Stimulated activated naive B cell treated with anti-CD40 and anti-IgM and Interleukin-4, amounts not matched to agents 10 μg/mL and 1 μg/mL and 100 μg/mL, for 72 hours (primary cell): Measurements from ENCODE around the gene PRKAG3.

Experiments used
- ATAC-seq, 2 donors: fragments of 150-1000 bp; cut with Tn5 transposase; replicated peaks; 2 replicates each; pipeline ENCODE4 v1.10.0; 2021; ENCODE audit warnings: moderate library complexity in 1 of 2
- DNase-seq: peaks from one replicate; pipeline ENCODE4 v3.0.0; 2021
- H3K27ac Mint-ChIP-seq: one replicate; pipeline ENCODE4 v1.8.0; 2022; ENCODE audit warnings: mild to moderate bottlenecking, mixed read lengths
- H3K27me3 Mint-ChIP-seq, 2 donors: one replicate each; pipeline ENCODE4 v1.8.0; 2022; ENCODE audit warnings: mixed read lengths in 2 of 2
- H3K36me3 Mint-ChIP-seq, 2 donors: one replicate each; pipeline ENCODE4 v1.8.0; 2022; ENCODE audit warnings: mixed read lengths in 2 of 2, mild to moderate bottlenecking in 1 of 2
- H3K4me1 Mint-ChIP-seq, 2 donors: one replicate each; pipeline ENCODE4 v1.8.0; 2022; ENCODE audit warnings: mixed read lengths in 2 of 2, mild to moderate bottlenecking in 1 of 2
- H3K4me3 Mint-ChIP-seq, 2 donors: one replicate each; pipeline ENCODE4 v1.8.0; 2022; ENCODE audit warnings: mild to moderate bottlenecking in 2 of 2, mixed read lengths in 2 of 2, moderate library complexity in 1 of 2
- H3K9me3 Mint-ChIP-seq, 2 donors: one replicate each; pipeline ENCODE4 v1.8.0; 2022; ENCODE audit warnings: mixed read lengths in 2 of 2, mild to moderate bottlenecking in 1 of 2

The PRKAG3 gene

DNA sequence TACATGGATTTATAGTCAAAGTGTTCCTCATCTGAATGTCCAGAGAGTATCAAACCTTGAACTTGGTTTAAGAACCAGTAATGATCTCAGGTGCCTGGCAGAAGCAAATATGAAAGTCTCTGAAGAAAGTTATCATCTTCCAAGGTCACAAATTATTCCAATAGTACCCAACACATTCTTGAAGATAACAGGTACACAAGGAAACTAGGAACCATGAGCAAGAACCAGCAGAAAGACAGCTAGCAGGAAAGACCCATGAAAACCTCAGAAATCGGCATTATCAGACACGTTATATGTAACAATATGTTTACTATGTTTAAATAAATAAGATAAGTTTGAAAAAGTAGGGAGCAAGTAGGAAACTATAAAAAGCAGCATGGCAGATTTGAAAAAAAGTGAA, 5.9 kb upstream of the PRKAG3 start:
- no peaks in the 10 kb centered on the region for H3K4me1 Mint-ChIP-seq
- H3K4me3 Mint-ChIP-seq = no peak overlapping the region
- H3K27ac Mint-ChIP-seq = no peak overlapping the region
- H3K36me3 Mint-ChIP-seq = no peaks in the 10 kb centered on the region
- DNase-seq (no peak), ATAC-seq (no peak)
- peaks cover 6 to 8% of the 10 kb centered on the region in 2 donors for H3K9me3 Mint-ChIP-seq
- H3K27me3 Mint-ChIP-seq = peaks cover 31 to 67% of the 10 kb centered on the region in 2 donors

- no peak overlapping the region for H3K27ac Mint-ChIP-seq
- H3K36me3 Mint-ChIP-seq = no peaks in the 10 kb centered on the region
- peaks cover 54 to 73% of the 10 kb centered on the region in 2 donors for H3K27me3 Mint-ChIP-seq
- peaks cover 0 to 2% of the 10 kb centered on the region in 2 donors for H3K4me1 Mint-ChIP-seq
- H3K4me3 Mint-ChIP-seq = no peak overlapping the region
- ATAC-seq = no peak
- peaks cover 5 to 6% of the 10 kb centered on the region in 2 donors for H3K9me3 Mint-ChIP-seq
- no peak for DNase-seq
Observed at GRCh38 chr2:218834685-218835084, 3.1 kb upstream of the PRKAG3 start.

DNA sequence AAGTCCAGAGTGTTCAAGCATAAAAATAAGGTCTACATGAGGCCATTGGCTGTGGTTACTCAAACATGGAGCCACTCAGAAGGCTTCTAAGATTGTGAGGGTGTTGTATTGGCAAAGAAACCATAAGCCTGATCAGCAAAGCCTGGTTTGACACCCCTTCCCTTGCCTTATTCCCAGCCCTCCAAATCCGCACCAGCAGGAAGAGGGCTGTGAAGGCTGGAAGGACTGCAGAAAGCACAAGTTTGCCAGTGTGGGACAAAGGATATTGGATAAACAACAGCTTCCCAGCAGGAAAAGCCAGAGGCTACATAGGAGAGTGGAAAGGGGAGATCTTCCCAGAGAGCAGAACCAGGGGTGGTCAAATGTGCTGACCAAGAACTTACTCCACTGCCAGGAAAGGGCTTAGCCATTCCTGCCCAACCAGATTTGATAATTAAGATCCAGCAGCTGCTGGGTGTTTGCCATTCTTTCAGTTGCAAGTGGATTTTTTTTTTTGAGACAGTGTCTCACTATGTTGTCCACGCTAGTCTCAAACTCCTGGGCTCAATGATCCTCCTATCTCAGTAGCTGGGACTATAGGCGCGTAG, 1.5 kb upstream of the PRKAG3 start:
- peaks cover 5% of the 10 kb centered on the region in 2 donors for H3K9me3 Mint-ChIP-seq
- ATAC-seq = no peak
- H3K27ac Mint-ChIP-seq = no peak overlapping the region
- H3K36me3 Mint-ChIP-seq = no peaks in the 10 kb centered on the region
- no peak overlapping the region for H3K4me3 Mint-ChIP-seq
- no peak for DNase-seq
- peaks cover 52 to 70% of the 10 kb centered on the region in 2 donors for H3K27me3 Mint-ChIP-seq
- H3K4me1 Mint-ChIP-seq = peaks cover 0 to 2% of the 10 kb centered on the region in 2 donors

GRCh38 chr2:218832520-218832919, 917 bp upstream of the PRKAG3 start:
- DNase-seq (no peak), ATAC-seq (no peak)
- Mint-ChIP-seq H3K4me1 (peaks cover 0 to 2% of the 10 kb centered on the region in 2 donors), H3K36me3 (no peaks in the 10 kb centered on the region), H3K9me3 (peaks cover 0 to 2% of the 10 kb centered on the region in 2 donors), H3K4me3 (no peak overlapping the region), H3K27me3 (peaks cover 50 to 70% of the 10 kb centered on the region in 2 donors), H3K27ac (no peak overlapping the region)

DNA sequence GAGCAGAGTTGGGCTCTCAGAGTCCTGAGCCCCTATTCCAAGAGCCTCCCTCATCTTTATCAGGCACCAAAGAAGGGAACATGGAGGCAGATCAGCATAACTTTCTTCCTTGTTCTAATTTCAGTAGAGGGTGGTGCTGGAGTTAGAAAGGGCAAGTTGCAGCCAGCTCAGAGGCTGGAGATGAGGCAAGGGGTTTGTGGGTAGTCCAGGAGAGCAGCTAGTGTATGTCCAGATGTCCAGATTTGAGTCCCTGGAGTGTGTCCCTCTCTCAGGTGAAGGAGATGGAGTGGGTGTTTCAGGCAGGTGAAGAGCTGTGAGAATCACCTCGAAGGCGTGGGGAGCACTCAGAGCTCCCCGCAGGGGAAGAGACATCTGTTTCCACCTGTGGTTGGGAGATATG, 478 bp upstream of the PRKAG3 start:
- ATAC-seq (no peak), DNase-seq (no peak)
- no peak overlapping the region for H3K4me3 Mint-ChIP-seq
- no peaks in the 10 kb centered on the region for H3K9me3 Mint-ChIP-seq
- H3K27me3 Mint-ChIP-seq = peaks cover 52 to 70% of the 10 kb centered on the region in 2 donors
- no peaks in the 10 kb centered on the region for H3K36me3 Mint-ChIP-seq
- peaks cover 0 to 2% of the 10 kb centered on the region in 2 donors for H3K4me1 Mint-ChIP-seq
- H3K27ac Mint-ChIP-seq = no peak overlapping the region

- H3K27me3 Mint-ChIP-seq = peaks cover 60 to 74% of the 10 kb centered on the region in 2 donors
- no peak for ATAC-seq
- no peak overlapping the region for H3K4me3 Mint-ChIP-seq
- no peak overlapping the region for H3K27ac Mint-ChIP-seq
- DNase-seq = no peak
- peaks cover 0 to 4% of the 10 kb centered on the region in 2 donors for H3K4me1 Mint-ChIP-seq
- H3K36me3 Mint-ChIP-seq = no peaks in the 10 kb centered on the region
- no peaks in the 10 kb centered on the region for H3K9me3 Mint-ChIP-seq
Observed at GRCh38 chr2:218830526-218831306, 887 bp downstream of the PRKAG3 start.

DNA sequence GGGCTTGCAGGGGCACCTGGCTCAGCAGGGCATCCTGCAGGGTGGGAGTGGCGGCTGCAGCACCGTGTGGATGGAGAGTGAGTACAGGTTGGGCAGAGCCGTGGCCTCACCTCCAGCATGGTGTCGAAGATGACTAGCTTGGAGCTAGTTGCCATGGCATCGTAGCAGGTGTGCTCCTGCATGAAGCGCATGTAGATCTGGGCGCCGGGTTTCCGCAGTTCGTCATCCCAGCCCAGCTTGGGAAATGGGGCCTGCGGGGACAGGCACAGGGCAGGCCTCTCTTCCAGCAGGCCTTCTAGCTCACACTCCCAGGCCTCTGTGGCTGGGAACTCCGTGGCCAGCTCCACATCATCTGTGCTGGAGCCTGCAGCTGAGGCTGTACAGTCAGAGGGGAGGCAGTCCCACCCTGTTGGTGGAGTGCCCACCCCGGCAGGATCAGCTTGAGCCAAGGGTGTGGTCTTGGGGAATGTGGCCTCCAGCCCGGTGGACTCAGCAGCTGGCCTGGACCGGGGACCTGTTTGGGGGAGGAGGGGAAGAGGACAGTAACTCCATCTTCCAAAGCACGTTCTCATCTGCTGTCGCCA, 1.6 kb downstream of the PRKAG3 start:
- no peak for DNase-seq
- H3K27me3 Mint-ChIP-seq = peaks cover 59 to 72% of the 10 kb centered on the region in 2 donors
- H3K9me3 Mint-ChIP-seq = no peaks in the 10 kb centered on the region
- no peaks in the 10 kb centered on the region for H3K36me3 Mint-ChIP-seq
- ATAC-seq = no peak
- no peak overlapping the region for H3K4me3 Mint-ChIP-seq
- no peak overlapping the region for H3K27ac Mint-ChIP-seq
- peaks cover 0 to 4% of the 10 kb centered on the region in 2 donors for H3K4me1 Mint-ChIP-seq

GRCh38 chr2:218828477-218828778, 3.2 kb downstream of the PRKAG3 start:
- ATAC-seq (no peak), DNase-seq (no peak)
- Mint-ChIP-seq H3K27ac (no peak overlapping the region), H3K4me3 (no peak overlapping the region), H3K27me3 (peaks cover 59 to 72% of the 10 kb centered on the region in 2 donors), H3K36me3 (no peaks in the 10 kb centered on the region), H3K4me1 (peaks cover 0 to 4% of the 10 kb centered on the region in 2 donors), H3K9me3 (no peaks in the 10 kb centered on the region)

DNA sequence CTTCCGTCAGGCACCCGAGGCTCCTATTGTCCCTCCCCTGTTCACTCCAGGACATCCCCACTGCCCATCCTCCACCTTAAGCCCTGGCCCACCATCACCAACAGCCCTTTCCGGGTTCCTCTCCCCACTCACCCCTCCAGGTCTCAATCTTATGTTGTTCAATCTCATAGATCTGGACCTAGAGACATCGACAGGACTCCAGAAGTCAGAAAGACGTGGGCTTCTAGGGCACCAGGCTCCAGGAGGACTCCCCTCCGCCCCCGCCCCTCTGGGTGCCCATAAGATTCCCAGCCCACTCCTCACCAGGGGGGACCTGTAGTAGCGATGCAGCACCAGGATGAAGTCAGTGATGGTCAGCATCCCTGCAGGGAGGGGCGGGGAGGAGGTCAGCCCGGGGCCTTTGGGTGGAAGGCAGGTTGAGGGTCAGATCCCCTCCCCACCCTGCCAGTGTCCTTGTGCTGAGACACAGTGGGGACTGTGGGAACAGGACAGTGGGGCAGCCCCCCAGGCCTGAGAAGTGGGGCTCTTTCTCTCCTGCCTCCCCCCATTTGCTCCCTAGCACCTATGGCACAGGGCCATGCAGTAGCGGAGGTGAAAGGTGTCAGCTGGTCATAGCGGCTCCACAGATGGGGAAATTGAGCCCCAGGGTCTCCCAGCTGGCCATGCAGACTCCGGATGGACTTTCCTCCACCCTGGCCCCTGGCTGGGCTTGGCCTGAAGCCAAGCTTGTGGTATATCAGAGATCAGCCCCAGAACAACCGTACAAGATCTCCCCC, 3.7 kb downstream of the PRKAG3 start:
- DNase-seq (no peak), ATAC-seq (no peak)
- Mint-ChIP-seq H3K4me1 (peaks cover 0 to 4% of the 10 kb centered on the region in 2 donors), H3K27ac (peak overlapping the region; percentile 1), H3K9me3 (no peaks in the 10 kb centered on the region), H3K27me3 (peaks cover 56 to 69% of the 10 kb centered on the region in 2 donors), H3K4me3 (no peak overlapping the region), H3K36me3 (no peaks in the 10 kb centered on the region)

- ATAC-seq (no peak), DNase-seq (no peak)
- peaks cover 47 to 62% of the 10 kb centered on the region in 2 donors for H3K27me3 Mint-ChIP-seq
- H3K4me3 Mint-ChIP-seq = no peak overlapping the region
- H3K36me3 Mint-ChIP-seq = no peaks in the 10 kb centered on the region
- no peaks in the 10 kb centered on the region for H3K9me3 Mint-ChIP-seq
- peak overlapping the region; percentile 38 for H3K27ac Mint-ChIP-seq
- peaks cover 0 to 4% of the 10 kb centered on the region in 2 donors for H3K4me1 Mint-ChIP-seq
Observed at GRCh38 chr2:218826791-218827190, 4.8 kb downstream of the PRKAG3 start.

DNA sequence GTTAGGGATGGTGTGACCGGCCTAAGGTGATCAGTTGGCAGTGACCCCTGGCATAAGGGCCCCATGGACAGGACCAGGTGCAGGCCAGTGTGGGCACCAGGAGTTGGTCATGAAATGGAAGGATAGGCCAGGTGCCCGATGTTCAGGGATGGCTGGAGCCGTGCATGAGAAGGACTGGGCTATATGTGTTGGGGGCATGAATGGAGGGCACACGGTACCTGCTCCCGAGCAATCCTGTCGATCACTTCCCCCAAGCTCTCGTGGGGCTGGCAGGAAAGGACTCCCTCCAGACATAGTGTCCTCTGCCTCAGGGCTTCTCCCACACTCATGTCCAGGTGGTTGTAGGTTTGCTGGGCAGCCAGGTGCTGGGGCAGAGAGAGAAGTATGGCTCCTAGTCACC, 7.6 kb downstream of the PRKAG3 start:
- Mint-ChIP-seq H3K27ac (no peak overlapping the region), H3K36me3 (no peaks in the 10 kb centered on the region), H3K27me3 (peaks cover 38 to 49% of the 10 kb centered on the region in 2 donors), H3K9me3 (no peaks in the 10 kb centered on the region), H3K4me3 (no peak overlapping the region), H3K4me1 (peaks cover 0 to 2% of the 10 kb centered on the region in 2 donors)
- no peak for DNase-seq
- ATAC-seq = no peak

- H3K36me3 Mint-ChIP-seq = no peaks in the 10 kb centered on the region
- H3K27ac Mint-ChIP-seq = no peak overlapping the region
- H3K4me3 Mint-ChIP-seq = no peak overlapping the region
- H3K27me3 Mint-ChIP-seq = peaks cover 34 to 45% of the 10 kb centered on the region in 2 donors
- H3K9me3 Mint-ChIP-seq = no peaks in the 10 kb centered on the region
- ATAC-seq = no peak
- H3K4me1 Mint-ChIP-seq = peaks cover 0 to 2% of the 10 kb centered on the region in 2 donors
- no peak for DNase-seq
Observed at GRCh38 chr2:218823196-218823855, 8.3 kb downstream of the PRKAG3 start.

GRCh38 chr2:218822622-218823021, 9.0 kb downstream of the PRKAG3 start:
- DNase-seq (no peak), ATAC-seq (no peak)
- peaks cover 31 to 38% of the 10 kb centered on the region in 2 donors for H3K27me3 Mint-ChIP-seq
- no peaks in the 10 kb centered on the region for H3K9me3 Mint-ChIP-seq
- peaks cover 0 to 2% of the 10 kb centered on the region in 2 donors for H3K4me1 Mint-ChIP-seq
- H3K36me3 Mint-ChIP-seq = no peaks in the 10 kb centered on the region
- no peak overlapping the region for H3K4me3 Mint-ChIP-seq
- H3K27ac Mint-ChIP-seq = no peak overlapping the region
